ENCODE data around the gene KRTAP4-3.
A peak's percentile ranks its signal among the peaks of the same experiment; 100 is the strongest.
"Not testable (repeated sequence)": the region's sequence is repeated elsewhere in the genome, so short reads cannot be mapped to it uniquely, and the experiment has no call there.

KRTAP4-3 gene

DNA sequence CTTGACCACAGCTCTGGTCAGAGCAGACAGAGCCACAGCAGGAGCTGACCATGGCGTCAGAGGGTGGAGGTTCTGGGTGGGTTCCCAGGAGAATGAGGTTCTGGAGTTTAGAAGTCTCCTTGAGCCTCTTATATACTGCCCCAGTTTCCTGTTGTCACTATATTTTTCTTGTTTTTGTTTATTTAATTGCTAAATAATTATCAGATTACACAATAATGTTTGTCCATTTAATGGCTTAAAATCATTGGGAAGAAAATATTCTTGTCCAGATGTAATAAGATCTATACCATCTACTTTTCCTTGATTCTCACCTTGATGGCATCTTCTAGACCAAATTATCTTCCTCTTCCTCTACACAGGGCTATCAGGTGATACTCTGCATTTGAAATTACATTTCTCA is at the start of gene KRTAP4-3:
Gene KRTAP4-3, minus strand, starts transcription at position 101 of the 400 bp plus-strand sequence. Its CDS starts 49 bp downstream, at position 52.
- no peak for DNase-seq

- DNase-seq: no peak
Observed at GRCh38 chr17:41215681-41216080, 47.7 kb upstream of the KRTAP4-3 start.

GRCh38 chr17:41212524-41213169 is 44.6 kb upstream of the KRTAP4-3 start:
- DNase-seq: no peak

DNA sequence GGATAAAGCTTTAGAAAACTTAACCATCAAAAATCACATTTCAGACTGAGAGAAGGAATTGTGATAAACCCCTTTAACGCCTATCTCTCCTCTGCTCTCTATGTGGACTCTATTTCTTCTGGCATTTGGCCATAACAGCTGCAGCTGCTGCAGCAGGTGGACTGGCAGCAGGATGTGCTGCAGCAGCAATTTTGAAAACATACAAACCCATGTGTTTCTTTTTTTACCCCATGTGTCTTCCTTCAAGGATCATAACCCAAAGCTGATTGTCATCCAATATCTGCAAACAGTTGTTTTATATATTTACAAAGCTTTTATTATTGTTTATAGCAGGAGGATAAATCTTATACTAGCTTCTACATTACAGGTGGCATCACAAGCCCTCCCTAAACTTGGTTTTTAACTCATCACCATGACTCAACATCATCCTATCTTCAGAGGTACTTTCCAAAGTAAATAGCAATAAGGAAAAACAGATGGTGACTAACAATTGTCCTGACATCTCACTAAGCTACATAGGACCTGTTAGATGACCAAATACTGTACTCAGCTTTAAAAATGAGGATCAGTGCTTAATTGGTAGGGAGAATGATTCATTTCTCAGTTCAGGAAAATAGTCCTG is 43.9 kb upstream of the KRTAP4-3 start:
- DNase-seq: peak; percentile 41

- no peak for DNase-seq
Observed at GRCh38 chr17:41199421-41200078, 31.5 kb upstream of the KRTAP4-3 start.

GRCh38 chr17:41196068-41196467 is 28.0 kb upstream of the KRTAP4-3 start:
- DNase-seq: no peak

DNA sequence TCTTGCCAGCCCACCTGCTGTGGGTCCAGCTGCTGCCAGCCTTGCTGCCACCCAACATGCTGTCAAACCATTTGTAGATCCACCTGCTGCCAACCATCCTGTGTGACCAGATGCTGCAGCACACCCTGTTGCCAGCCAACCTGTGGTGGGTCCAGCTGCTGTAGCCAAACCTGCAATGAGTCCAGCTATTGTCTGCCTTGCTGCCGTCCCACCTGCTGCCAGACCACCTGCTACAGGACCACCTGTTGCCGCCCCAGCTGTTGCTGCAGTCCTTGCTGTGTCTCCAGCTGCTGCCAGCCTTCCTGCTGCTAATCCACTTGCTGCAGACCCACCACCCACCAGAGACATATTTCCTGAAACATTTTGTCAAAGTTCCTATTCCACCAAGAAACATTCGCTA is 22.3 kb upstream of the KRTAP4-3 start:
- DNase-seq: no peak

DNA sequence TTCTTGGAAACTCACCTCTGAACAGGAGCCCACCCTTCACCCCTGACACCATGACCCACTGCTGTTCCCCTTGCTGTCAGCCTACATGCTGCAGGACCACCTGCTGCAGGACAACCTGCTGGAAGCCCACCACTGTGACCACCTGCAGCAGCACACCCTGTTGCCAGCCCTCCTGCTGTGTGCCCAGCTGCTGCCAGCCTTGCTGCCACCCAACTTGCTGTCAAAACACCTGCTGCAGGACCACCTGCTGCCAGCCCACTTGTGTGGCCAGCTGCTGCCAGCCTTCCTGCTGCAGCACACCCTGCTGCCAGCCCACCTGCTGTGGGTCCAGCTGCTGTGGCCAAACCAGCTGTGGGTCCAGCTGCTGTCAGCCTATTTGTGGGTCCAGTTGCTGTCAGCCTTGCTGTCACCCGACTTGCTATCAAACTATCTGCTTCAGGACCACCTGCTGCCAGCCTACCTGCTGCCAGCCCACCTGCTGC is 21.9 kb upstream of the KRTAP4-3 start, which contains the start of gene KRTAP9-1:
Gene KRTAP9-1, plus strand, starts transcription at position 51 of the 482 bp plus-strand sequence. Its CDS starts 0 bp downstream, at position 51.
- not testable (repeated sequence) for DNase-seq

DNA sequence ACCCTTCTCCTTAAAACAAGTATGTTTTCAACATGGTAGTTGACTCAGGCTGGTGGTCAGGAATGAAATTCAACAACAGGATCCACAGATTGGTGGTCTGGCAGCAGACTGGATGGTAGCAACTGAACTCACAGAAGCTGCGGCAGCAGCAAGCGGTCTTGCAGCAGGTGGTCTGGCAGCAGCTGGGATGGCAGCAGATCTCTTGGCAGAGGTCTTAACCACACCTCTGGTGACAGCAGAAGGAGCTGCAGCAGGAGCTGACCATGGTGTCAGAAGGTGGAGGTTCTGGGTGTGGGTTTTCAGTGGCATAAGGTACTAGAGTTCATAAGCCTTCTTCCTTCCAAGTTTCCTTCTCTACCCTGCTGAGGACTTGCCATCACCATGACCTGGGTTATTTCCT is 18.9 kb upstream of the KRTAP4-3 start:
- no peak for DNase-seq

GRCh38 chr17:41185001-41185400 is 17.0 kb upstream of the KRTAP4-3 start:
- no peak for DNase-seq

DNA sequence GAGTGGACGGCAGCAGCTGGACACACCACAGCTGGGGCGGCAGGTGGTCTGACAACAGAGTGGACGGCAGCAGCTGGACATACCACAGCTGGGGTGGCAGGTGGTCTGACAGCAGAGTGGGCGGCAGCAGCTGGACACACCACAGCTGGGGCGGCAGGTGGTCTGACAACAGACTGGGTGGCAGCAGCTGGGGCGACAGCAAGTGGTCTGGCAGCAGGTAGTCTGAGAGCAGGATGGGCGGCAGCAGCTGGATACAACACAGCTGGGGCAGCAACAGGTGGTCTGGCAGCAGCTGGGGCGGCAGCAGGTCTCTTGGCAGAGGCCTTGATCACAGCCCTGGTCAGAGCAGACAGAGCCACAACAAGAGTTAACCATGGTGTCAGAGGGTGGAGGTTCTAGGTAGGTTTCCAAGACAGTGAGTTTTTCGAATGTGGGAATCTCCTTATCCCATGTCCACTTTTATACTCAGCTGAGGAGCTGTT is 16.5 kb upstream of the KRTAP4-3 start, which contains the start of gene KRTAP4-1:
Gene KRTAP4-1, minus strand, starts transcription at position 432 of the 482 bp plus-strand sequence. Its CDS starts 57 bp downstream, at position 375.
- no peak for DNase-seq

DNA sequence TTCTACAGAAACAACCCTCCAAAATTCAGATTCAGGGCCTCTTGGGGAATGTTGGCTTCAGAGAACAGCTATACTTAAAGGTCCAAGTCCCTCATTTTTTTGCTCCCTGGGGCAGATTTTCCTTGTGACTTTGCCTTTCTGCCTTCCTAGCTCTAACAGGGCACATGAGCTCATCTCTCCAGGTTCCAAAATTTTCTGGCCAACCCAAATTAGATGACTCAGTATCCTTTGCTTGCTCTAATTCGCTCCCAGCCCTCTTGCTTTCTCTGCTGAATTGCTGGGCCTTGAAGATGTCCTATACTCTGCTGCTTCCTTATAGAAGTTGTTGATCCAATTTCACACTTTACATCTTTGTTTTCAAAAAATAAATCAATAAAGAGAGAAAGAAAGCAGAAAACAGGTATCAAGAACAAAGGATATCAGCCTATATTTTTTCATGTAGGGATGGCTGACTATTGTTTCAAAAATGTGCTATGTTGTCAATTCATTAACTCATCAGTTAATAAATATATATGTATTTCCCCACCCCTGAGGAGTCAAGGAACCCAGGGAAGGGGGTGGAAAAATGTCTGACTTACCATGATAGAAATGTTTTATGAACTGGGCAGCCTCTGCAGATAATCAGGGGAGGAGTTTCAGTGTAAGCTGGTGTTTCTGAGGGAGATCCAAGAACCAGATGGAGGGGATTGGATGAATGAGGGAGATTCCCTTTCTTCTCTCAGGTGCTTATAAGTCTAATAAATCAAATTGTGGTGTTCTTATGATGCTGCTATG is 11.0 kb upstream of the KRTAP4-3 start:
- DNase-seq: no peak

DNA sequence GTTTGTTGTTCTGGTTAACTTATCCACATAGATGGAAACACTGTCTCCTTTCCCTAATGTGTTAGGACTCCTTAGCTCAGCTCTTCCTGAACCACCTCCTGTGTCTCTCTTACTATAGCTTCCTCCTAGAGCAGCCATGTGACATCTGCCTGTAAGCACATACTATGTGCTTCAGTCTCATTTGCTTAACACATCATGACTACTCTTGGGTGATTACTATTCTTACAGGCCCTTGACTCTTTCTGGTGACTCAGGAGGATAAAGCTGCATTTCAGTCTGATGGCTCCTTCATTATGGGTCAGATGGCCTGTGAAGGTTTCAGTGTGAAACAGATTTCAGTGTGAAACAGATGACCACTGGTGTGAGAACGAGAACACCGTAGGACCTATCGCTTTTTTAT is 10.3 kb upstream of the KRTAP4-3 start:
- DNase-seq: no peak

GRCh38 chr17:41177727-41178271 is 9.8 kb upstream of the KRTAP4-3 start, which contains the start of gene KRTAP4-2:
Gene KRTAP4-2 (minus strand): TSS chr17:41178221. CDS start chr17:41178164, 57 bp downstream.
- DNase-seq: no peak

DNA sequence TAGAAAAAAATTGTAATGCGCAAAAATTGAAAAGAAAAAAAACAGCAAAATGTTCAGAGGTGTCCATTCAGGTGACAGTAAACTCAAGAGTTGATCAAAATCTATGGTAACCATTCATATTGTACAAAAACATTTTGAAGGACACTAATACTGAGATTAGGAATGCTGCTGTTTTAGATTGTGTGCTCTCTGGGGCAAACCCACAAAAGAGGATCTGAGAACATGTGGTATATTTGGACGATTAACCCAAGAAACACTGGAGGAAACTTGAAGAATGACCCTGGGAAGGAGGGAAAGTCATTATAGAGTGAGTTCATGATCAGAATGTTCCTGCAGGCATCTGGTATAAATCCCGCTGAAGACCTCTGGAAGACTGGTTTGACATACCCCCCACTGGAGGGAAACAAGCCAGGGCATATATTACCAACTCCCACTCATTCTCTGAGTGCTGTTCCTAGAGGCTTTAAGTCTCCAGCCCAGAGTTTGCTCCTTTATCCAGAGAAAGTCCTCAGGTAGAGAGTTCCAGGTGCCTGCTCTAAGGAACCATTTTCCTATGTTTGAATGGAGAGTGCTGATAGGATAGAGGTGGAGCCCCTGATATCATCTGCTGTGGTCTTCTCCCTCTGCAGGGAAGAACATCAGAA is 8.8 kb upstream of the KRTAP4-3 start:
- no peak for DNase-seq

GRCh38 chr17:41171886-41172285 is 3.9 kb upstream of the KRTAP4-3 start:
- DNase-seq: no peak

GRCh38 chr17:41167561-41167960 is 460 bp downstream of the KRTAP4-3 start:
- DNase-seq: no peak

DNA sequence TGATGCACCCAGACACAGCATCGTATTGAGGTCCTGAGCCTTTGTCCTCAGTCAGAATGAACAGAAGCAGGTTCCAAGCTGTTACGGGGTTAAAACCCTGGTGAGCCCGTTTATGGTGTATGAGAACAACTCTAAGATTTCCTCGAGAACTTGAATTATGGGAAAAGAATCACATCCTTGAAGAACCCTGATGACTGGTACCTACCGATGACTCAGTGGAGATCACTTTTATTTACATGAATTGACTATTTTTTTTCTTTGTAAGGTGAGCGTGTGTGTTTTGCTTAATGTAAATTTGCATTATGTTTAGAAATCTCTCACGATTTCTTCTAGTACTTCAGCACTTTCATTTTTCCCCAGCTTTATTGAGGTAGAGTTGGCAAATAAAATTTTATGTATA is 4.2 kb downstream of the KRTAP4-3 start:
- DNase-seq: no peak

- no peak for DNase-seq
Observed at GRCh38 chr17:41160648-41161047, 7.4 kb downstream of the KRTAP4-3 start, which contains the start of gene KRTAP4-4. Gene KRTAP4-4 (minus strand): TSS chr17:41160748. CDS start chr17:41160691, 57 bp downstream.

DNA sequence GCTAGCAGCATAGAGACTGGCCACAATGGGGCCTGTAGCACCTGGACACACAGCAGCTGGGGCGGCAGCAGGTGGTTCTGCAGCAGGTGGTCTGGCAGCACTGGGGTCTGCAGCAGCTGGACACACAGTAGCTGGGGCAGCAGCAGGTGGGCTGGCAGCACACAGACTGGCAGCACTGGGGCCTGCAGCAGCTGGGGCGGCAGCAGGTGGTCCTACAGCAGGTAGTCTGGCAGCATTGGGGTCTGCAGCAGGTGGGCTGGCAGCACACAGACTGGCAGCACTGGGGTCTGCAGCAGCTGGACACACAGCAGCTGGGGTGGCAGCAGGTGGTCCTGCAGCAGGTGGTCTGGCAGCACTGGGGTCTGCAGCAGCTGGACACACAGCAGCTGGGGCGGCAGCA is 7.8 kb downstream of the KRTAP4-3 start:
- DNase-seq: not testable (repeated sequence)

GRCh38 chr17:41153856-41154255 is 14.2 kb downstream of the KRTAP4-3 start:
- DNase-seq: no peak

GRCh38 chr17:41151525-41151924 is 16.5 kb downstream of the KRTAP4-3 start:
- no peak for DNase-seq

Data from NCI-H1092 (cell line).